Measurements from ENCODE around the gene POC1A. TPM values are rescaled to one million over a fixed set of nuclear protein-coding genes. Genes with fewer than 3 reads are reported as not detected.

Gene POC1A
- polyA plus RNA-seq, 1 donor from 2014 or later = 1.3 TPM

GRCh38 chr3:52047295-52047960 is 106.8 kb downstream of the POC1A start:
- Histone ChIP-seq H3K4me3 (ENCODE audit: low read length) (no peak overlapping the region), H3K9me2 (ENCODE audit: insufficient read depth, low read length) (no peaks in the 10 kb centered on the region), H4K20me1 (ENCODE audit: insufficient read depth) (no peaks in the 10 kb centered on the region), H3K9ac (ENCODE audit: low read length) (no peak overlapping the region), H3K27ac (ENCODE audit: low read length) (no peak overlapping the region), H3K36me3 (ENCODE audit: insufficient read depth, low read length) (no peaks in the 10 kb centered on the region), H2AFZ (ENCODE audit: low read depth, low read length) (no peak overlapping the region), H3K79me2 (replicated peaks; ENCODE audit: insufficient read depth, low read length) (no peaks in the 10 kb centered on the region), H3K4me2 (ENCODE audit: low read length) (no peak overlapping the region), H3K27me3 (ENCODE audit: insufficient read depth, low read depth, low read length) (no peaks in the 10 kb centered on the region), H3F3A (ENCODE audit: insufficient read depth, low read length, poor library complexity, severe bottlenecking) (no peaks in the 10 kb centered on the region), H3K9me3 (ENCODE audit: low read length) (no peaks in the 10 kb centered on the region)
- TF ChIP-seq EZH2 (IDR thresholded peaks at IDR 0.05; ENCODE audit: borderline replicate concordance, insufficient read depth, low read length, poor library complexity, severe bottlenecking) (no peak), MXI1 (conservative IDR thresholded peaks at IDR 0.05; ENCODE audit: poor library complexity, severe bottlenecking) (no peak), SMC3 (conservative IDR thresholded peaks at IDR 0.05; ENCODE audit: poor library complexity) (no peak), REST (IDR thresholded peaks at IDR 0.05; ENCODE audit: borderline replicate concordance) (no peak), EP300 (conservative IDR thresholded peaks at IDR 0.05; ENCODE audit: poor library complexity, severe bottlenecking) (no peak)

GRCh38 chr3:52046902-52047239 is 107.4 kb downstream of the POC1A start:
- no peaks in the 10 kb centered on the region for H3K27me3 ChIP-seq (ENCODE audit: insufficient read depth, low read depth, low read length)
- no peaks in the 10 kb centered on the region for H3K9me2 ChIP-seq (ENCODE audit: insufficient read depth, low read length)
- H4K20me1 ChIP-seq (ENCODE audit: insufficient read depth) = no peaks in the 10 kb centered on the region
- TF ChIP-seq POLR2AphosphoS5 (IDR thresholded peaks at IDR 0.05) = no peak
- no peak for TF ChIP-seq CTCF (IDR thresholded peaks at IDR 0.05; ENCODE audit: poor library complexity, severe bottlenecking)
- TF ChIP-seq TAF1 (IDR thresholded peaks at IDR 0.05; ENCODE audit: low read depth) = no peak
- TF ChIP-seq SMC3 (conservative IDR thresholded peaks at IDR 0.05; ENCODE audit: poor library complexity) = no peak
- TF ChIP-seq MXI1 (conservative IDR thresholded peaks at IDR 0.05; ENCODE audit: poor library complexity, severe bottlenecking) = no peak
- no peak for TF ChIP-seq RAD21 (conservative IDR thresholded peaks at IDR 0.05)
- TF ChIP-seq REST (IDR thresholded peaks at IDR 0.05; ENCODE audit: borderline replicate concordance) = no peak
- no peak for TF ChIP-seq EP300 (conservative IDR thresholded peaks at IDR 0.05; ENCODE audit: poor library complexity, severe bottlenecking)
- TF ChIP-seq EZH2 (IDR thresholded peaks at IDR 0.05; ENCODE audit: borderline replicate concordance, insufficient read depth, low read length, poor library complexity, severe bottlenecking) = no peak
- no peak overlapping the region for H3K4me3 ChIP-seq (ENCODE audit: low read length)
- no peak overlapping the region for H3K4me2 ChIP-seq (ENCODE audit: low read length)
- no peak overlapping the region for H3K27ac ChIP-seq (ENCODE audit: low read length)
- H3F3A ChIP-seq (ENCODE audit: insufficient read depth, low read length, poor library complexity, severe bottlenecking) = no peaks in the 10 kb centered on the region
- no peak overlapping the region for H2AFZ ChIP-seq (ENCODE audit: low read depth, low read length)
- H3K36me3 ChIP-seq (ENCODE audit: insufficient read depth, low read length) = no peaks in the 10 kb centered on the region
- H3K9me3 ChIP-seq (ENCODE audit: low read length) = no peaks in the 10 kb centered on the region
- no peaks in the 10 kb centered on the region for H3K79me2 ChIP-seq (replicated peaks; ENCODE audit: insufficient read depth, low read length)
- H3K9ac ChIP-seq (ENCODE audit: low read length) = no peak overlapping the region

Data from neural cell (in vitro differentiated cells).